ENCODE results near the gene RELA. TPM values are rescaled to one million over a fixed set of nuclear protein-coding genes. Genes with fewer than 3 reads are reported as not detected.
A peak's percentile ranks its signal among the peaks of the same experiment; 100 is the strongest.
"Not testable (repeated sequence)": the region's sequence is repeated elsewhere in the genome, so short reads cannot be mapped to it uniquely, and the experiment has no call there.

The RELA gene
- total RNA-seq, 6 donors from 2014 or later: 42.9 to 86.8 (median 58.7) TPM

GRCh38 chr11:65695459-65696241, 32.9 kb upstream of the RELA start:
- Histone ChIP-seq H3K4me1 (peaks cover 5 to 16% (median 10%) of the 10 kb centered on the region in 4 donors), H3K36me3 (no peaks in the 10 kb centered on the region), H3K27me3 (no peaks in the 10 kb centered on the region), H3K4me3 (no peak overlapping the region), H3K9me3 (no peaks in the 10 kb centered on the region), H3K27ac (peak overlapping the region in 3 of 4 donors; percentile 27 to 35 (median 30))
- TF ChIP-seq POLR2AphosphoS5 (IDR thresholded peaks at IDR 0.05): peak; percentile 22 to 69
- no peak for TF ChIP-seq POLR2A (IDR thresholded peaks at IDR 0.05)
- 69 to 76% methylated on average over 12 of the region's 12 CpGs for WGBS, 2 donors
- peak in 1 of 2 donors; percentile 28 for DNase-seq
- ATAC-seq (ENCODE audit: low FRiP score in 2 of 2): no peak

GRCh38 chr11:65692367-65692766, 29.7 kb upstream of the RELA start:
- Histone ChIP-seq H3K36me3 (no peaks in the 10 kb centered on the region), H3K27ac (no peak overlapping the region), H3K27me3 (no peaks in the 10 kb centered on the region), H3K4me1 (peaks cover 0 to 12% (median 10%) of the 10 kb centered on the region in 4 donors), H3K4me3 (no peak overlapping the region), H3K9me3 (no peaks in the 10 kb centered on the region)
- TF ChIP-seq EP300 (IDR thresholded peaks at IDR 0.05): no peak
- TF ChIP-seq CTCF (IDR thresholded peaks at IDR 0.05): no peak
- no peak for TF ChIP-seq POLR2AphosphoS5 (IDR thresholded peaks at IDR 0.05)
- TF ChIP-seq POLR2A (IDR thresholded peaks at IDR 0.05): no peak
- no peak for ATAC-seq (ENCODE audit: low FRiP score in 2 of 2)
- DNase-seq: no peak
- 61 to 67% methylated on average over 11 of the region's 11 CpGs for WGBS, 2 donors

- peaks cover 0 to 12% (median 10%) of the 10 kb centered on the region in 4 donors for H3K4me1 ChIP-seq
- H3K36me3 ChIP-seq; H3K27ac ChIP-seq; H3K4me3 ChIP-seq; H3K9me3 ChIP-seq; DNase-seq; H3K27me3 ChIP-seq; ATAC-seq (ENCODE audit: low FRiP score in 2 of 2): not testable (repeated sequence)
- WGBS, 2 donors: 89 to 96% methylated on average over 8 of the region's 8 CpGs
These were observed 29.1 kb upstream of the RELA start for GRCh38 chr11:65691847-65692246.

GRCh38 chr11:65685981-65686380, 23.3 kb upstream of the RELA start:
- Histone ChIP-seq H3K36me3 (no peaks in the 10 kb centered on the region), H3K27me3 (no peaks in the 10 kb centered on the region), H3K27ac (no peak overlapping the region), H3K4me3 (no peak overlapping the region), H3K9me3 (no peaks in the 10 kb centered on the region), H3K4me1 (no peaks in the 10 kb centered on the region)
- TF ChIP-seq CTCF (IDR thresholded peaks at IDR 0.05): no peak
- no peak for TF ChIP-seq POLR2AphosphoS5 (IDR thresholded peaks at IDR 0.05)
- no peak for TF ChIP-seq POLR2A (IDR thresholded peaks at IDR 0.05)
- no peak for TF ChIP-seq EP300 (IDR thresholded peaks at IDR 0.05)
- no peak for DNase-seq
- WGBS, 2 donors: 83 to 86% methylated on average over 7 to 8 of the region's 8 CpGs
- no peak for ATAC-seq (ENCODE audit: low FRiP score in 2 of 2)

GRCh38 chr11:65683480-65683879, 20.8 kb upstream of the RELA start:
- not testable (repeated sequence) for H3K36me3 ChIP-seq; H3K27ac ChIP-seq; DNase-seq; H3K27me3 ChIP-seq; H3K4me1 ChIP-seq; H3K9me3 ChIP-seq; ATAC-seq (ENCODE audit: low FRiP score in 2 of 2); H3K4me3 ChIP-seq
- 78 to 84% methylated on average over 6 of the region's 6 CpGs for WGBS, 2 donors

GRCh38 chr11:65680192-65680743, 17.6 kb upstream of the RELA start:
- no peaks in the 10 kb centered on the region for H3K4me1 ChIP-seq
- ATAC-seq (ENCODE audit: low FRiP score in 2 of 2): no peak
- no peak overlapping the region for H3K4me3 ChIP-seq
- no peaks in the 10 kb centered on the region for H3K9me3 ChIP-seq
- TF ChIP-seq EP300 (IDR thresholded peaks at IDR 0.05): no peak
- TF ChIP-seq POLR2AphosphoS5 (IDR thresholded peaks at IDR 0.05): no peak
- no peak for TF ChIP-seq POLR2A (IDR thresholded peaks at IDR 0.05)
- TF ChIP-seq CTCF (IDR thresholded peaks at IDR 0.05): no peak
- no peaks in the 10 kb centered on the region for H3K36me3 ChIP-seq
- H3K27me3 ChIP-seq: no peaks in the 10 kb centered on the region
- WGBS, 2 donors: 75 to 80% methylated on average over 5 of the region's 5 CpGs
- no peak for DNase-seq
- H3K27ac ChIP-seq: no peak overlapping the region

Measured in upper lobe of left lung (tissue), 6 donors.